GM12878 (cell line): ENCODE measurements around the gene RASGRP3. TPM values are rescaled to one million over a fixed set of nuclear protein-coding genes. Genes with fewer than 3 reads are reported as not detected.

Experiments used
- ATAC-seq: fragments of 200-7000 bp; cut with Tn5 transposase; 3 replicates; pipeline ENCODE4 v1.9.1; 2020; ENCODE audit warnings: mild to moderate bottlenecking, moderate library complexity
- BruUV-seq: library from RNA; stranded (reverse); fragments of 400-500 nt; replicated peaks from 2 replicates; lab custom pipeline; 2021; lab: Mats Ljungman, UMichigan
- CTCF ChIA-PET: fragments of 300-600 bp; sonication (Branson Sonifier 250); formaldehyde crosslinking; extraction: SDS; loops from one replicate; lab custom pipeline; 2021; ENCODE audit warnings: inconsistent platforms; lab: Yijun Ruan, JAX
- POLR2A ChIA-PET: fragments of 350-600 bp; formaldehyde crosslinking; extraction: SDS; loops from one replicate; lab custom pipeline; 2021; ENCODE audit warnings: inconsistent platforms; lab: Charles Lee
- RAD21 ChIA-PET: fragments of 300-600 bp; sonication (Branson Sonifier 250); formaldehyde crosslinking; loops from one replicate; lab custom pipeline; 2023; ENCODE audit warnings: antibody characterized with exemption; ENCODE audit not compliant: unreplicated experiment; lab: Charles Lee
- SMC1A ChIA-PET: fragments of 300-600 bp; sonication (Branson Sonifier 250); formaldehyde crosslinking; loops from one replicate; lab custom pipeline; 2023; ENCODE audit not compliant: unreplicated experiment, uncharacterized antibody; lab: Charles Lee
- DNase-seq: peaks from one replicate; pipeline ENCODE4 v3.0.0-alpha.2; 2011; ENCODE audit warnings: low read depth, low spot score
- FAIRE-seq: peaks from 3 replicates; lab custom pipeline; 2011; peaks lifted over from hg19 to GRCh38; lab: Jason Lieb, UNC
- H2AFZ ChIP-seq: 2 replicates; pipeline ENCODE4 v1.6.0; 2011; ENCODE audit warnings: low read depth, low read length, control low read depth; ENCODE audit not compliant: control insufficient read depth
- H3K27ac ChIP-seq: 2 replicates; pipeline ENCODE4 v1.5.1; 2011; ENCODE audit warnings: control low read depth; ENCODE audit not compliant: control insufficient read depth, insufficient read depth
- H3K27me3 ChIP-seq, 2 experiments: replicated peaks in 1 of 2; 2 replicates each; pipeline versions ENCODE4 v1.6.0 to v1.6.1; 2011; ENCODE audit warnings: low read length in 1 of 2; ENCODE audit not compliant: control insufficient read depth in 2 of 2, insufficient read depth in 2 of 2
- H3K36me3 ChIP-seq, 2 experiments: 2 replicates each; pipeline ENCODE4 v1.5.1; 2011; ENCODE audit warnings: low read length in 1 of 2; ENCODE audit not compliant: control insufficient read depth in 2 of 2, insufficient read depth in 2 of 2
- H3K4me1 ChIP-seq: 2 replicates; pipeline ENCODE4 v1.6.1; 2011; ENCODE audit warnings: mild to moderate bottlenecking, low read length, moderate library complexity, mixed read lengths; ENCODE audit not compliant: control insufficient read depth, insufficient read depth
- H3K4me2 ChIP-seq: 2 replicates; pipeline ENCODE4 v1.6.0; 2011; ENCODE audit warnings: control low read depth; ENCODE audit not compliant: control insufficient read depth, insufficient read depth
- H3K4me3 ChIP-seq: fragments of 200-600 bp; sonication (generic); 2 replicates; pipeline ENCODE4 v1.5.1; 2016
- H3K79me2 ChIP-seq: 2 replicates; pipeline ENCODE4 v1.6.0; 2011; ENCODE audit warnings: low read length; ENCODE audit not compliant: control insufficient read depth, insufficient read depth
- H3K9ac ChIP-seq: 2 replicates; pipeline ENCODE4 v1.8.0; 2011; ENCODE audit warnings: low read length, control low read depth, mixed read lengths; ENCODE audit not compliant: control insufficient read depth, insufficient read depth
- H3K9me3 ChIP-seq: replicated peaks from 3 replicates; pipeline ENCODE4 v1.5.1; 2011; ENCODE audit warnings: mild to moderate bottlenecking, low read length; ENCODE audit not compliant: control insufficient read depth, insufficient read depth
- H4K20me1 ChIP-seq: 2 replicates; pipeline ENCODE4 v1.6.0; 2011; ENCODE audit not compliant: control insufficient read depth, insufficient read depth
- BACH1 ChIP-seq: fragments of 450-650 bp; IDR thresholded peaks from 2 replicates; pipeline ENCODE4 v1.6.1; 2017; ENCODE audit warnings: mild to moderate bottlenecking, borderline replicate concordance
- CREM ChIP-seq: IDR thresholded peaks from 2 replicates; pipeline ENCODE4 v1.6.1; 2014; ENCODE audit warnings: antibody characterized with exemption, low read depth
- DPF2 ChIP-seq: fragments of 450-650 bp; IDR thresholded peaks from 2 replicates; pipeline ENCODE4 v1.6.1; 2017; ENCODE audit warnings: mild to moderate bottlenecking
- ESRRA ChIP-seq: IDR thresholded peaks from 2 replicates; pipeline ENCODE4 v1.6.1; 2012; ENCODE audit warnings: mild to moderate bottlenecking, low read length, improper control_type of control experiment
- KLF5 ChIP-seq: fragments of 450-650 bp; IDR thresholded peaks from 2 replicates; pipeline ENCODE4 v1.6.1; 2014; ENCODE audit warnings: mild to moderate bottlenecking; ENCODE audit not compliant: partially characterized antibody
- MTA3 ChIP-seq: IDR thresholded peaks from 2 replicates; pipeline ENCODE4 v1.6.1; 2012; ENCODE audit warnings: low read length, inconsistent platforms, borderline replicate concordance
- NFIC ChIP-seq: IDR thresholded peaks from 2 replicates; pipeline ENCODE4 v1.6.1; 2012; ENCODE audit warnings: low read depth, mild to moderate bottlenecking, inconsistent platforms, low read length, moderate library complexity
- RB1 ChIP-seq: fragments of 450-650 bp; formaldehyde crosslinking; IDR thresholded peaks from 2 replicates; pipeline ENCODE4 v1.6.1; 2017; ENCODE audit warnings: mild to moderate bottlenecking, borderline replicate concordance
- RCOR1 ChIP-seq: conservative IDR thresholded peaks from 2 replicates; pipeline ENCODE4 v1.6.1; 2012; ENCODE audit warnings: low read depth, low read length, improper control_type of control experiment
- TBL1XR1 ChIP-seq: IDR thresholded peaks from 2 replicates; pipeline ENCODE4 v1.6.1; 2012; ENCODE audit warnings: low read depth, low read length, improper control_type of control experiment
- WRNIP1 ChIP-seq: IDR thresholded peaks from 2 replicates; pipeline ENCODE4 v1.6.1; 2011; ENCODE audit warnings: low read depth, low read length, improper control_type of control experiment, borderline replicate concordance
- ZNF274 ChIP-seq: IDR thresholded peaks from one replicate; pipeline ENCODE4 v1.8.0; 2011; ENCODE audit not compliant: insufficient read length, insufficient read depth
- WGBS: methylation state at CpG from one replicate; pipeline ENCODE4 v1.1.6; 2016; ENCODE audit warnings: low lambda C conversion rate; ENCODE audit not compliant: insufficient replicate concordance, insufficient coverage; ENCODE audit errors: missing lambda C conversion rate; 5-methylcytosine and 5-hydroxymethylcytosine counted together
- in situ Hi-C: fragments of 300-500 bp; cut with MboI; formaldehyde crosslinking; loops from 9 replicates; pipeline ENCODE4 v1.14.3; 2018; ENCODE audit warnings: mixed read lengths
- intact Hi-C: fragments of 100-400 bp; cut with micrococcal nuclease; formaldehyde crosslinking; loops from one replicate; pipeline ENCODE4 v1.14.2; 2022; ENCODE audit not compliant: unreplicated experiment
- polyA plus RNA-seq, 11 experiments: library from polyadenylated mRNA; depleted of rRNA in 4 of 11; unstranded in 6 of 11; stranded (reverse) in 5 of 11; fragments of >200 nt; fragmentation: Nextera tagmentation in 4 of 11; fragmentation: Illumina TruSeq in 1 of 11; extraction: Ambion mirVana in 4 of 11; extraction: Trizol in 1 of 11; gene quantifications; 1 replicate in 1 of 11; 2 replicates in 10 of 11; pipeline versions ENCODE4 v1.2.1 to v1.2.3, GENCODE V29; 2011 to 2016; ENCODE audit warnings: inconsistent platforms in 2 of 11, missing spikeins in 2 of 11, low read depth in 1 of 11
- total RNA-seq, 4 experiments: library from RNA; depleted of rRNA in 3 of 4; stranded (reverse); fragments of >200 nt in 3 of 4; fragmentation: Illumina TruSeq in 1 of 4; extraction: Trizol in 1 of 4; gene quantifications; 2 replicates each; pipeline versions ENCODE4 v1.2.1 to v1.2.3, GENCODE V29; 2013 to 2021
- TF ChIP-seq, protein P1 (sequence below): fragments of 450-650 bp; IDR thresholded peaks from 2 replicates; pipeline ENCODE4 v1.6.1; 2014; ENCODE audit warnings: mild to moderate bottlenecking
- TF ChIP-seq, protein P2 (sequence below): IDR thresholded peaks from 2 replicates; pipeline ENCODE4 v1.6.1; 2011; ENCODE audit warnings: borderline replicate concordance, low read depth, mild to moderate bottlenecking, moderate library complexity, mixed read lengths, low read length; ENCODE audit not compliant: insufficient read depth; ENCODE audit errors: extremely low read length
- TF ChIP-seq, protein P3 (sequence below): IDR thresholded peaks from 2 replicates; pipeline ENCODE4 v1.6.1; 2012; ENCODE audit warnings: low read depth, low read length, improper control_type of control experiment
- TF ChIP-seq, protein P4 (sequence below): fragments of 450-650 bp; IDR thresholded peaks from 2 replicates; pipeline ENCODE4 v1.6.1; 2016; ENCODE audit warnings: mild to moderate bottlenecking
- TF ChIP-seq, protein P5 (sequence below): fragments of 450-650 bp; formaldehyde crosslinking; IDR thresholded peaks from 2 replicates; pipeline ENCODE4 v1.5.0; 2022; ENCODE audit warnings: mild to moderate bottlenecking, missing genetic modification characterization

RASGRP3 gene
- total and polyA plus RNA-seq, 10 of the 15 experiments (the other 5 are each of a cell fraction or from before 2014, with no cell fraction given): 31.6 to 106 (median 64.7) TPM

DNA sequence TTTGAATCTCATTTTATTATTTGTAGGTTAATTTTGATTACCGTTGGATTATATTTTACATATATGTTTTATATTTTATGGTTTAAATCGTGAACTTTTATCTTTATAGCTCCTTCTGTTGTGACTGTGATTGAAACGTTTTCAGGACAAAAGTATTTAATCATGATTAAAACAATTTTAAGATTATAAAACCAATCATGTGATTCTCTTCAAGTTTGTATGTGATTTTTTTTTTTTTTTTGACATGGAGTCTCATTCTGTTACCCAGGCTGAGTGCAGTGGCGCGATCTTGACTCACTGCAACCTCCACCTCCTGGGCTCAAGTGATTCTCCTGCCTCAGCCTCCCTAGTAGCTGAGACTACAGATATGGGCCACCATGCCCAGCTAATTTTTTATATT, 7.2 kb upstream of the RASGRP3 start:
- POLR2A ChIA-PET: no interaction called here
- H3K4me2 ChIP-seq: no peak overlapping the region
- H3K27ac ChIP-seq: no peak overlapping the region
- ATAC-seq (no peak), FAIRE-seq (no peak), DNase-seq (no peak)
- H3K27me3 ChIP-seq: no peaks in the 10 kb centered on the region
- intact Hi-C loops: no loop called here
- H3K4me1 ChIP-seq: no peaks in the 10 kb centered on the region
- H3K36me3 ChIP-seq: no peaks in the 10 kb centered on the region
- no peaks in the 10 kb centered on the region for H4K20me1 ChIP-seq
- no peaks in the 10 kb centered on the region for H3K9me3 ChIP-seq
- CTCF ChIA-PET: interaction anchor here (0.6 to 1.1 kb wide), 5 partner anchors 62 to 114 kb away, joined by 3 to 6 read pairs (median 3); no protein-coding TSS in a partner anchor
- no TSS peak for BruUV-seq
- no peak overlapping the region for H2AFZ ChIP-seq
- SMC1A ChIA-PET: interaction anchor here (1.5 kb wide), 1 partner anchor 114 kb away, joined by 9 read pairs; no protein-coding TSS in a partner anchor
- in situ Hi-C loops: no loop called here
- H3K79me2 ChIP-seq: no peaks in the 10 kb centered on the region
- no peak overlapping the region for H3K9ac ChIP-seq
- H3K4me3 ChIP-seq: no peak overlapping the region
- WGBS: 77% methylated on average over 5 of the region's 5 CpGs
- RAD21 ChIA-PET: no interaction called here
- no peak for TF ChIP-seq WRNIP1
- TF ChIP-seq, protein P1, sequence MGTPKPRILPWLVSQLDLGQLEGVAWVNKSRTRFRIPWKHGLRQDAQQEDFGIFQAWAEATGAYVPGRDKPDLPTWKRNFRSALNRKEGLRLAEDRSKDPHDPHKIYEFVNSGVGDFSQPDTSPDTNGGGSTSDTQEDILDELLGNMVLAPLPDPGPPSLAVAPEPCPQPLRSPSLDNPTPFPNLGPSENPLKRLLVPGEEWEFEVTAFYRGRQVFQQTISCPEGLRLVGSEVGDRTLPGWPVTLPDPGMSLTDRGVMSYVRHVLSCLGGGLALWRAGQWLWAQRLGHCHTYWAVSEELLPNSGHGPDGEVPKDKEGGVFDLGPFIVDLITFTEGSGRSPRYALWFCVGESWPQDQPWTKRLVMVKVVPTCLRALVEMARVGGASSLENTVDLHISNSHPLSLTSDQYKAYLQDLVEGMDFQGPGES: no peak
- no peak for TF ChIP-seq KLF5
- TF ChIP-seq, protein P2, sequence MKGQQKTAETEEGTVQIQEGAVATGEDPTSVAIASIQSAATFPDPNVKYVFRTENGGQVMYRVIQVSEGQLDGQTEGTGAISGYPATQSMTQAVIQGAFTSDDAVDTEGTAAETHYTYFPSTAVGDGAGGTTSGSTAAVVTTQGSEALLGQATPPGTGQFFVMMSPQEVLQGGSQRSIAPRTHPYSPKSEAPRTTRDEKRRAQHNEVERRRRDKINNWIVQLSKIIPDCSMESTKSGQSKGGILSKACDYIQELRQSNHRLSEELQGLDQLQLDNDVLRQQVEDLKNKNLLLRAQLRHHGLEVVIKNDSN: no peak
- TF ChIP-seq BACH1: no peak
- TF ChIP-seq, protein P3, sequence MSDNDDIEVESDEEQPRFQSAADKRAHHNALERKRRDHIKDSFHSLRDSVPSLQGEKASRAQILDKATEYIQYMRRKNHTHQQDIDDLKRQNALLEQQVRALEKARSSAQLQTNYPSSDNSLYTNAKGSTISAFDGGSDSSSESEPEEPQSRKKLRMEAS: no peak
- no peak for TF ChIP-seq ZNF274
- TF ChIP-seq RCOR1: no peak
- no peak for TF ChIP-seq NFIC
- TF ChIP-seq ESRRA: no peak
- TF ChIP-seq MTA3: no peak
- no peak for TF ChIP-seq DPF2
- no peak for TF ChIP-seq RB1
- no peak for TF ChIP-seq TBL1XR1
- TF ChIP-seq, protein P4, sequence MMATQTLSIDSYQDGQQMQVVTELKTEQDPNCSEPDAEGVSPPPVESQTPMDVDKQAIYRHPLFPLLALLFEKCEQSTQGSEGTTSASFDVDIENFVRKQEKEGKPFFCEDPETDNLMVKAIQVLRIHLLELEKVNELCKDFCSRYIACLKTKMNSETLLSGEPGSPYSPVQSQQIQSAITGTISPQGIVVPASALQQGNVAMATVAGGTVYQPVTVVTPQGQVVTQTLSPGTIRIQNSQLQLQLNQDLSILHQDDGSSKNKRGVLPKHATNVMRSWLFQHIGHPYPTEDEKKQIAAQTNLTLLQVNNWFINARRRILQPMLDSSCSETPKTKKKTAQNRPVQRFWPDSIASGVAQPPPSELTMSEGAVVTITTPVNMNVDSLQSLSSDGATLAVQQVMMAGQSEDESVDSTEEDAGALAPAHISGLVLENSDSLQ: no peak
- TF ChIP-seq, protein P5, sequence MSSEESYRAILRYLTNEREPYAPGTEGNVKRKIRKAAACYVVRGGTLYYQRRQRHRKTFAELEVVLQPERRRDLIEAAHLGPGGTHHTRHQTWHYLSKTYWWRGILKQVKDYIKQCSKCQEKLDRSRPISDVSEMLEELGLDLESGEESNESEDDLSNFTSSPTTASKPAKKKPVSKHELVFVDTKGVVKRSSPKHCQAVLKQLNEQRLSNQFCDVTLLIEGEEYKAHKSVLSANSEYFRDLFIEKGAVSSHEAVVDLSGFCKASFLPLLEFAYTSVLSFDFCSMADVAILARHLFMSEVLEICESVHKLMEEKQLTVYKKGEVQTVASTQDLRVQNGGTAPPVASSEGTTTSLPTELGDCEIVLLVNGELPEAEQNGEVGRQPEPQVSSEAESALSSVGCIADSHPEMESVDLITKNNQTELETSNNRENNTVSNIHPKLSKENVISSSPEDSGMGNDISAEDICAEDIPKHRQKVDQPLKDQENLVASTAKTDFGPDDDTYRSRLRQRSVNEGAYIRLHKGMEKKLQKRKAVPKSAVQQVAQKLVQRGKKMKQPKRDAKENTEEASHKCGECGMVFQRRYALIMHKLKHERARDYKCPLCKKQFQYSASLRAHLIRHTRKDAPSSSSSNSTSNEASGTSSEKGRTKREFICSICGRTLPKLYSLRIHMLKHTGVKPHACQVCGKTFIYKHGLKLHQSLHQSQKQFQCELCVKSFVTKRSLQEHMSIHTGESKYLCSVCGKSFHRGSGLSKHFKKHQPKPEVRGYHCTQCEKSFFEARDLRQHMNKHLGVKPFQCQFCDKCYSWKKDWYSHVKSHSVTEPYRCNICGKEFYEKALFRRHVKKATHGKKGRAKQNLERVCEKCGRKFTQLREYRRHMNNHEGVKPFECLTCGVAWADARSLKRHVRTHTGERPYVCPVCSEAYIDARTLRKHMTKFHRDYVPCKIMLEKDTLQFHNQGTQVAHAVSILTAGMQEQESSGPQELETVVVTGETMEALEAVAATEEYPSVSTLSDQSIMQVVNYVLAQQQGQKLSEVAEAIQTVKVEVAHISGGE (CRISPR knock-in tag): no peak
- no peak for TF ChIP-seq CREM
